ENCODE measurements around the gene BUB3. TPM values are rescaled to one million over a fixed set of nuclear protein-coding genes. Genes with fewer than 3 reads are reported as not detected.

BUB3 gene
- total and polyA plus RNA-seq, 2 of the 13 experiments (the other 11 are each of a cell fraction or from before 2014, with no cell fraction given) = 174 to 188 TPM

- in situ Hi-C loops (cut with HindIII; ENCODE audit: extremely low pct_ligation_motif_present, low pct_unique_long_range_greater_than_20kb) = no loop called here
- no peak for ATAC-seq
- H3K4me1 ChIP-seq (ENCODE audit: insufficient read depth, low read length) = peaks cover 62% of the 10 kb centered on the region
- peaks cover 20% of the 10 kb centered on the region for H4K20me1 ChIP-seq (ENCODE audit: insufficient read depth, low read length)
- no TSS peak for BruUV-seq (replicated peaks)
- 94% methylated on average over 1 of the region's 1 CpG for WGBS (ENCODE audit: low lambda C conversion rate)
- H3K4me2 ChIP-seq (ENCODE audit: low read depth, low read length) = peak overlapping the region; percentile 70
- ChIA-PET CTCF (ENCODE audit: low intra/inter-chr PET ratio, low total read pairs) (no interaction called here), POLR2A (no interaction called here)
- intact Hi-C loops (cut with micrococcal nuclease; ENCODE audit: unreplicated experiment) = loop anchor here (10.0 kb wide), 1 partner anchor 46 kb away; no protein-coding TSS in a partner anchor
- no peak overlapping the region for H3K9ac ChIP-seq (ENCODE audit: insufficient read depth, low read depth, low read length)
- TF ChIP-seq ZBTB26 (CRISPR knock-in tag; IDR thresholded peaks at IDR 0.05; ENCODE audit: borderline replicate concordance) (no peak), JUN (CRISPR knock-in tag; IDR thresholded peaks at IDR 0.05) (no peak), SMARCC2 (IDR thresholded peaks at IDR 0.05) (no peak), ZNF614 (CRISPR knock-in tag; IDR thresholded peaks at IDR 0.05; ENCODE audit: borderline replicate concordance) (no peak), ZNF775 (CRISPR knock-in tag; IDR thresholded peaks at IDR 0.05; ENCODE audit: borderline replicate concordance) (no peak), FOXJ3 (CRISPR knock-in tag; IDR thresholded peaks at IDR 0.05; ENCODE audit: borderline replicate concordance) (no peak), ZC3H13 (CRISPR knock-in tag; IDR thresholded peaks at IDR 0.05) (no peak), TBX3 (IDR thresholded peaks at IDR 0.05; ENCODE audit: borderline replicate concordance) (no peak), ZNF451 (CRISPR knock-in tag; IDR thresholded peaks at IDR 0.05) (no peak), TRIM24 (CRISPR knock-in tag; IDR thresholded peaks at IDR 0.05) (no peak), REPIN1 (CRISPR knock-in tag; IDR thresholded peaks at IDR 0.05; ENCODE audit: borderline replicate concordance, low read depth) (no peak), UBTF (CRISPR knock-in tag; IDR thresholded peaks at IDR 0.05) (no peak), ZNF749 (CRISPR knock-in tag; IDR thresholded peaks at IDR 0.05; ENCODE audit: borderline replicate concordance) (no peak), ZNF274 (CRISPR knock-in tag; IDR thresholded peaks at IDR 0.05) (no peak), PBX2 (CRISPR knock-in tag; IDR thresholded peaks at IDR 0.05) (no peak), ZFP36L2 (CRISPR knock-in tag; IDR thresholded peaks at IDR 0.05) (no peak), ZFP37 (CRISPR knock-in tag; IDR thresholded peaks at IDR 0.05; ENCODE audit: borderline replicate concordance) (no peak), NR2F1 (CRISPR knock-in tag; IDR thresholded peaks at IDR 0.05) (no peak)
- TF ChIP-seq, protein P1, sequence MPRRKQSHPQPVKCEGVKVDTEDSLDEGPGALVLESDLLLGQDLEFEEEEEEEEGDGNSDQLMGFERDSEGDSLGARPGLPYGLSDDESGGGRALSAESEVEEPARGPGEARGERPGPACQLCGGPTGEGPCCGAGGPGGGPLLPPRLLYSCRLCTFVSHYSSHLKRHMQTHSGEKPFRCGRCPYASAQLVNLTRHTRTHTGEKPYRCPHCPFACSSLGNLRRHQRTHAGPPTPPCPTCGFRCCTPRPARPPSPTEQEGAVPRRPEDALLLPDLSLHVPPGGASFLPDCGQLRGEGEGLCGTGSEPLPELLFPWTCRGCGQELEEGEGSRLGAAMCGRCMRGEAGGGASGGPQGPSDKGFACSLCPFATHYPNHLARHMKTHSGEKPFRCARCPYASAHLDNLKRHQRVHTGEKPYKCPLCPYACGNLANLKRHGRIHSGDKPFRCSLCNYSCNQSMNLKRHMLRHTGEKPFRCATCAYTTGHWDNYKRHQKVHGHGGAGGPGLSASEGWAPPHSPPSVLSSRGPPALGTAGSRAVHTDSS (CRISPR knock-in tag; conservative IDR thresholded peaks at IDR 0.05) = no peak
- H3K36me3 ChIP-seq (replicated peaks in 1 of 2; ENCODE audit: control insufficient read depth in 1 of 2, insufficient read depth in 2 of 2, low read length in 2 of 2) = peaks cover 14 to 45% of the 10 kb centered on the region in 2 experiments
- no peak for FAIRE-seq
- H3K27ac ChIP-seq (ENCODE audit: extremely low read length, insufficient read depth, low read length) = no peak overlapping the region
- DNase-seq (ENCODE audit: low spot score) = no peak
- H3K9me3 ChIP-seq (ENCODE audit: low read length) = no peaks in the 10 kb centered on the region
- no peak overlapping the region for H2AFZ ChIP-seq (ENCODE audit: low read length)
- no peaks in the 10 kb centered on the region; a peak in 1 of 5 replicates for H3K27me3 ChIP-seq (ENCODE audit: control insufficient read depth in 1 of 2, insufficient read depth in 2 of 2, low read length in 2 of 2)
- peaks cover 67% of the 10 kb centered on the region for H3K79me2 ChIP-seq (ENCODE audit: insufficient read depth, low read length)
- H3K4me3 ChIP-seq (replicated peaks in 1 of 3; ENCODE audit: insufficient read depth in 1 of 3, low read depth in 2 of 3, low read length in 3 of 3) = no peak overlapping the region
These were observed 4.5 kb downstream of the BUB3 start for GRCh38 chr10:123158682-123159081.

All from HepG2 (cell line).